ENCODE results near the gene FAM83D. TPM values are rescaled to one million over a fixed set of nuclear protein-coding genes. Genes with fewer than 3 reads are reported as not detected.

FAM83D gene
- total RNA-seq, 1 donor from 2014 or later = 4.6 TPM

DNA sequence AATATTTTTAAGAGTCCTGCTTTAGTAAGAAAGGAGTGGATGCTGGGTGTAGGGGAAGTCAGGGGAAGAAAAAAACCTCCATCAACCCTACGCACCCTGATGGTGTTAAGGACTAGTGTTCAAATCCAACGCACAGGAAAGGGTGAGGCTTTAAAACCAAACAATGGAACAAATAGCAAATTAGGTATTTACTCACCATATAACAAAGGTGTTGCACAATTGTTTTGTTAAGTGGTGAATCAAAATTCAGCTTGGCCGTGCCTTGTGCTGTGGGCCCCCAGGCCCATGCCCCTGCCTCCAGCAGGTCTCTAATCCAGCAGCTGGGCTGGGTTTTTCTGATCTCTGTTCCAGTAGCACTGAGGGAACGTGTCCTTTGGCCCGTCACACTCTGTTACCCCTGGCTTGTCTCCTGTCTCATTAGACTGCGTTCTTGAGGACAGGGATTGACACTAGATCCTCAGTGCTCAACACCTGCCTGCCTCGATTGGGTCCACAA is 11.8 kb downstream of the FAM83D start:
- no peaks in the 10 kb centered on the region for H3K9me3 Mint-ChIP-seq (ENCODE audit: unreplicated experiment)
- TF ChIP-seq, protein P1, sequence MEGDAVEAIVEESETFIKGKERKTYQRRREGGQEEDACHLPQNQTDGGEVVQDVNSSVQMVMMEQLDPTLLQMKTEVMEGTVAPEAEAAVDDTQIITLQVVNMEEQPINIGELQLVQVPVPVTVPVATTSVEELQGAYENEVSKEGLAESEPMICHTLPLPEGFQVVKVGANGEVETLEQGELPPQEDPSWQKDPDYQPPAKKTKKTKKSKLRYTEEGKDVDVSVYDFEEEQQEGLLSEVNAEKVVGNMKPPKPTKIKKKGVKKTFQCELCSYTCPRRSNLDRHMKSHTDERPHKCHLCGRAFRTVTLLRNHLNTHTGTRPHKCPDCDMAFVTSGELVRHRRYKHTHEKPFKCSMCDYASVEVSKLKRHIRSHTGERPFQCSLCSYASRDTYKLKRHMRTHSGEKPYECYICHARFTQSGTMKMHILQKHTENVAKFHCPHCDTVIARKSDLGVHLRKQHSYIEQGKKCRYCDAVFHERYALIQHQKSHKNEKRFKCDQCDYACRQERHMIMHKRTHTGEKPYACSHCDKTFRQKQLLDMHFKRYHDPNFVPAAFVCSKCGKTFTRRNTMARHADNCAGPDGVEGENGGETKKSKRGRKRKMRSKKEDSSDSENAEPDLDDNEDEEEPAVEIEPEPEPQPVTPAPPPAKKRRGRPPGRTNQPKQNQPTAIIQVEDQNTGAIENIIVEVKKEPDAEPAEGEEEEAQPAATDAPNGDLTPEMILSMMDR (IDR thresholded peaks at IDR 0.05) = no peak
- no peaks in the 10 kb centered on the region for H3K27me3 Mint-ChIP-seq (ENCODE audit: unreplicated experiment)
- peaks cover 12% of the 10 kb centered on the region for H3K4me1 Mint-ChIP-seq (ENCODE audit: unreplicated experiment)
- no peak for DNase-seq (ENCODE audit: extremely low spot score, unreplicated experiment)
- H3K36me3 Mint-ChIP-seq (ENCODE audit: unreplicated experiment) = no peaks in the 10 kb centered on the region
- no peak overlapping the region for H3K4me3 Mint-ChIP-seq (ENCODE audit: unreplicated experiment)
- no peak overlapping the region for H3K27ac Mint-ChIP-seq (ENCODE audit: unreplicated experiment)

DNA sequence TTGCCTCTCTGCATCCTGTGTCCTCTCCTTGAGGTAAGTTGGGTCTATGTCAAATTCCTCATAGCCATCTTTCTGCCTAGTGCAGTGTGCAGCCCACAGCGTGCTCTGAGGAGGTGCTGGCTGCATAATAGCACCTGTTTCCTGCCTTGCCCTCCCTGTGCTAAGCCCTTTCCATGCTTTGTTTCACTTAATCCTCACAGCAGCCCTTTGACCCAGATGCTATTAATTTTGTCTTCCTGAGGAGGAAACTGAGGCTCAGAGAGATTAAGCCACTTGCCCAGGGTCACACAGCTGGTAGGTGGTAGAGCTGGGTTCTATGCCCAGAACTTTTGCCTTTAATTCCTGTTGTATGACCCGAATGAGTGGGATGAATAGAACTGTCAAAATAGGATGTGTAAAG is 13.5 kb downstream of the FAM83D start:
- TF ChIP-seq, protein P1 (IDR thresholded peaks at IDR 0.05) = no peak
- Mint-ChIP-seq H3K9me3 (ENCODE audit: unreplicated experiment) (no peaks in the 10 kb centered on the region), H3K4me1 (ENCODE audit: unreplicated experiment) (peaks cover 11% of the 10 kb centered on the region), H3K27me3 (ENCODE audit: unreplicated experiment) (no peaks in the 10 kb centered on the region), H3K4me3 (ENCODE audit: unreplicated experiment) (no peak overlapping the region), H3K36me3 (ENCODE audit: unreplicated experiment) (no peaks in the 10 kb centered on the region), H3K27ac (ENCODE audit: unreplicated experiment) (no peak overlapping the region)
- DNase-seq (ENCODE audit: extremely low spot score, unreplicated experiment) = no peak

DNA sequence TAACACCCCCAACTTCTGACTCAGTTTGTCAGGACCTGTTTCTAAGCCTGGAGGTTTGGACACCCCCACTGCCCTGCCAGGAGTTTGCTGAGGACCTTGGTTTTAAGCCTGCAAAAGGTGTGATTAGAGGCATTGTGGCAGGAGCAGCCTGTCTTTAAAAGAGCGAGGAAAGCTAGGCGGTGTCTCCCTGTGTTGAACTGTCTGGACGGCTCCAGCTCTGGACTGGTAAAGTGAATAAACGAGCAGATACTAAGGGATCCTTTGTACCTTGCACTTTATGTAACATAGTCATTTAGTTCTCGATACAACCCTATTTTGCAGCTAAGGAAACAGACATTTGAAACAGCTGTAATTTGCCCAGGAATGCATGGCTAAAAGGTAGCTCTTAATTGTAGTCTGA is 14.4 kb downstream of the FAM83D start:
- H3K4me1 Mint-ChIP-seq (ENCODE audit: unreplicated experiment) = peaks cover 6% of the 10 kb centered on the region
- H3K27me3 Mint-ChIP-seq (ENCODE audit: unreplicated experiment) = no peaks in the 10 kb centered on the region
- DNase-seq (ENCODE audit: extremely low spot score, unreplicated experiment) = no peak
- no peaks in the 10 kb centered on the region for H3K9me3 Mint-ChIP-seq (ENCODE audit: unreplicated experiment)
- no peak overlapping the region for H3K4me3 Mint-ChIP-seq (ENCODE audit: unreplicated experiment)
- TF ChIP-seq, protein P1 (IDR thresholded peaks at IDR 0.05) = no peak
- no peak overlapping the region for H3K27ac Mint-ChIP-seq (ENCODE audit: unreplicated experiment)
- H3K36me3 Mint-ChIP-seq (ENCODE audit: unreplicated experiment) = no peaks in the 10 kb centered on the region

DNA sequence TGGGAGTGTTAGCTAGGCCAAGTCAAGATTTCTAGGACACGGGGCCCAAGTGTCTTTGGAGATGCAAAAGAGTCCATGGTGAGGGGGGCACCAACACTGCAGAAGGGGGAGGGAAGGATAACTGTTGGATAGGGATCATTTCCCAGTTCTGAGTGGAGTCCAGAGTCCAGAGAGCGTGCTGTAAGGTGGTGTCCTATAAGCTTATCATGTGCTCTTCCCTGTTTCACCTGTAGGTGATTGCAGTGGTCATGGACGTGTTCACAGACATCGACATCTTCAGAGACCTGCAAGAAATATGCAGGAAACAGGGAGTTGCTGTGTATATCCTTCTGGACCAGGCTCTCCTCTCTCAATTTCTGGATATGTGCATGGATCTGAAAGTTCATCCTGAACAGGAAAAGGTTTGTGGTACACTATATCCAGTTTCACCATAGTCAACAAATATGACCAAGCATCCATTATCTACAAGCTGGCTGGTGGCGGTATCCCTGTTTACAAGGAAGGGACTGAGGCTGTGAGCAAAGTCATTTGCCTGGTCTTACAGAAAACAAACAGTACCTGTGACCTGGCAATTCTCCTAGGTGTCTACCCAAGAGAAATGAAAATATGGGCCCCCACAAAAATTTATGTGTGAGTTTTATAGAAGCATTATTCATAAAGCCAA is 15.6 kb downstream of the FAM83D start:
- Mint-ChIP-seq H3K36me3 (ENCODE audit: unreplicated experiment) (no peaks in the 10 kb centered on the region), H3K27me3 (ENCODE audit: unreplicated experiment) (no peaks in the 10 kb centered on the region), H3K4me1 (ENCODE audit: unreplicated experiment) (no peaks in the 10 kb centered on the region), H3K27ac (ENCODE audit: unreplicated experiment) (no peak overlapping the region), H3K9me3 (ENCODE audit: unreplicated experiment) (no peaks in the 10 kb centered on the region), H3K4me3 (ENCODE audit: unreplicated experiment) (no peak overlapping the region)
- no peak for DNase-seq (ENCODE audit: extremely low spot score, unreplicated experiment)
- TF ChIP-seq, protein P1 (IDR thresholded peaks at IDR 0.05) = no peak

DNA sequence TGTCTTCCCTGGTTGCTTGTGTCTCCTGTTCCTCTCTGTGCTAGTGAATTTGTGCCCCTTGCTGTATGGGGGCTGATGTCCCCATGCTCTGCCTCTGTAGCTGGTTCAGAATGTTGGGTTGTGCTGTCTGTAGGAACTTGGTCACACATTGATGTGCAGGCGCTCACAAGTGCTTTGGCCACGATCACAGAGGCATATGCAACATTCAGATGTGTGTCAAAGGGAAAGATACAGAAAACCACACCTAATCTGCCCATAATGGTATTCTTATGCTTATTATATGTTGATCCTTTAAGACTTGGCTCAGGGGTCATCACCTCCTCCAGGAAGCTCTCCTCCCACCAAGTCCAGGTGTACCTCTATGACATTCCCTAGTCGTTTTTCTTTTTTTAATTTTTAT is 18.8 kb downstream of the FAM83D start:
- Mint-ChIP-seq H3K27me3 (ENCODE audit: unreplicated experiment) (no peaks in the 10 kb centered on the region), H3K36me3 (ENCODE audit: unreplicated experiment) (no peaks in the 10 kb centered on the region), H3K4me3 (ENCODE audit: unreplicated experiment) (no peak overlapping the region), H3K9me3 (ENCODE audit: unreplicated experiment) (no peaks in the 10 kb centered on the region), H3K4me1 (ENCODE audit: unreplicated experiment) (no peaks in the 10 kb centered on the region), H3K27ac (ENCODE audit: unreplicated experiment) (no peak overlapping the region)
- TF ChIP-seq, protein P1 (IDR thresholded peaks at IDR 0.05) = no peak
- DNase-seq (ENCODE audit: extremely low spot score, unreplicated experiment) = no peak

Data from osteocyte (in vitro differentiated cells).